ENCODE measurements around the gene DCBLD2.

Gene DCBLD2

DNA sequence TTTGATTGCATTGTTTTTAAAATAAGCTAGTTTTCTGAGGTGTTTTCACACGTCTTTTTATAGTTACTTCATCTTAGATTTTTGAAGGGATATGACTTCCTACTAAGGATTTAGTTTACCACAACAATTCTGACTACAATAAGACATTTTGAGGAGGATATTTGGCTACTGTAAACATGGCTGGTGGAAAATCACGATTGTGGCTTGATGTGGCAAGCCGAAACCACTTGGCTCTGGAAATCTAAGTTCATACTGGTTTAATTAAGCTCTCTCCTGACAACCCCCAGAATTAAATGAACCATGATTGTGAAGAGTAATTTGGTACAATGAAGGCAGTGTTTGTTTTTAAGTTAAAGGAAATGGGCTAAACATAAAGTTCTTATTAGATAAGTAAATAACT is 107.5 kb downstream of the DCBLD2 start:
- no peak for DNase-seq (ENCODE audit: low read depth in 2 of 2)

DNA sequence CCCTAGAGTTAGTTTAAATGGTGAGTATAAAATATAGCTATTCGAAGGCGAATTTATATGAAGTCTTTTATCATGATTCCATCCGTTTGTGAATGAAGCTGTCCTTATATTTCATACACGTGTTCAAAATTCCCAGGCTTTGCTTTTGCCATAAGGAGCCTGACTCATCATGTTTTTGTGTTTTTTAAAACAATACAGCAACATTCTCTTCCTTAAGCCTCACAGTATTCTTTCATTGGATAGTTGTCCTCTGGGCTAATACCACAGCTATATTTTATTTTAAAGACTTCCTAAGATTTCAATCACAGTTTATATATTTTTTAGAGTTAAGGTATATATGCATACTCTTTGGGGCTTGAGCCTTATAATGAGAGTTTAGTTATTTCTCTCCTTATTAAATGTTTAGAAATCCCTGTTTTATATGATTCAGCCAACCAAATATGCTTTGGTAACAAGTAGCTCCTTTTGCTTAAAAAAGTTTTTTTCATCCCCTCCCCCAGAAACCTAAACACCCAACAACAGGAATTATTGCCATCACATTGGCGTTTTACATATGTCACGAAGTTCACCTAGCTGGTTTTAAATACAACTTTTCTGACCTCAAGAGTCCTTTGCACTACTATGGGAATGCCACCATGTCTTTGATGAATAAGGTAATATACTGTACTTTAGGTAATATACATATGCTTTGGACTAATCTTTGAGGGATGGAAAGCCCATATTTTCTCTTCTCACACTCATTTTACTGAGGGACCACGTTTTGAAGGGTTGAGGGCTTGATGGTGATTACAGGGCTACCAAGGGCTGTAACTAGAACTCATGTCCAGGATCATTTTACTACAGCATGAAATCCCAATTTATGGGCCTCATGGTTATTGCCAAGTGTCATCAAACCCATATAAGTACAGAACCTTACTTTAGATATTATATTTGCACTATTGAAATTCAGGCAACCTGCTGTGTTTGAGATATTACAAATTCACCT is 109.9 kb downstream of the DCBLD2 start:
- DNase-seq (ENCODE audit: low read depth in 2 of 2): no peak

DNA sequence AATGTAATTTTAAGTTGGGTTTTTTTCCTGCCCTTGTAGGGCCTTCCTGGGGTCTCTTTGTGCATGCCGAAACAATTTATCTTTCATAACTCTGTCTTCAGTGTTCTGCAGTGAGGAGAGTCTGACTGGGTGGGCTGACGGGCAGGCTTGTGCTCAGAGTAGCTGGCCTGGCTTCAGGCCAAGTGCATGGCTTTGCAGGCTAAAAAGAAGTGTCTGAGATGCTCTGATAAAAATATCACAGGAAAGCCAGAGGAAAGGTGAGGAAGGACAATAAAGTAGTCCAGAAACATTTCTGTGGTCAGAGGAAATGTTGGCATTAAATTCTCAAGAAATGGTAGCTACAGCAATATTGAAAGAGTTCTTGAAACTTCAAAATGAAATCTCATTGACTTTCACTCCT is 112.8 kb downstream of the DCBLD2 start:
- DNase-seq (ENCODE audit: low read depth in 2 of 2): no peak

- DNase-seq (ENCODE audit: low read depth in 2 of 2): no peak
These were observed 114.3 kb downstream of the DCBLD2 start for GRCh38 chr3:98787181-98787580.

- no peak for DNase-seq (ENCODE audit: low read depth in 2 of 2)
These were observed 115.0 kb downstream of the DCBLD2 start for GRCh38 chr3:98786364-98787006.

DNA sequence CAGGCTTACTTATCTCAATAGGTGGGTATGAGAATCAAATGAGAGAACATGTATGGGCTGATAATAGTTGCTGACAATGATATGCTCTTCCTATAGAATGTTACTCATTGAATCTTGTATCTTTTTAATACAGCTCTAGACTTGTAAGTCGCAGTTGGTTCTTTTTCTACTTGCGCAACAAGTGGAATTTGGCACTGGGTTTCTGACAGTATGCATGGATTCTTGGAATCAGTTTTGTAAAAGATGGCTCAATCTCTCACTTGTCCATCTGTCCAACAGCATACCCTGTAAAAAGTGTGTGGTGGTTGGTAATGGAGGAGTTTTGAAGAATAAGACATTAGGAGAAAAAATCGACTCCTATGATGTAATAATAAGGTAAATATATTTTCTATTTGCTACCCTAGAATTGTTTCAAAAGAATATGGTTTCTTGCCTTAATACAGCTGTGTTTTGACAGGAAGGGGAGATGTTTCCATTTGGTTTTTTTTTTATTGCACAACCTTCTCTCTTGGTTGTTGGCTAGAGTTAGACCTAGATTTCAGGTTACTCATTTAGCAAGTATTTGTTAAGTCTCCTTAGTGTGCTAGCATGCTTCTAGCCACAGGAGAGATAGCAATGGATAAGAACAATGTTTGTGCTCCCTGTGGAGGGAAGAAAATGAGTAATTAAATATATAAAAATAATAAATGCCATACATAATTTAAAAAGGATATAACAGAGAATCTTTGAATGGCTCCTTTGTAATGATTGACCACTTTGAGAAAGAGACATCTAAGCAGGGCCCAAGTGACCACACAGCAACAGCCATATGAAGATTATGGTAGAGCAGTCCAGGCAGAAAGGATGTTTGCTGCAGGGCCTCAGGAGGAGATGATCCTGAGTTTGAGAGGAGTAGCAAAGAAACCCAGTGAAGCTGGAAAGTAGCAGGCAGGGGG is 116.6 kb downstream of the DCBLD2 start:
- no peak for DNase-seq (ENCODE audit: low read depth in 2 of 2)

DNA sequence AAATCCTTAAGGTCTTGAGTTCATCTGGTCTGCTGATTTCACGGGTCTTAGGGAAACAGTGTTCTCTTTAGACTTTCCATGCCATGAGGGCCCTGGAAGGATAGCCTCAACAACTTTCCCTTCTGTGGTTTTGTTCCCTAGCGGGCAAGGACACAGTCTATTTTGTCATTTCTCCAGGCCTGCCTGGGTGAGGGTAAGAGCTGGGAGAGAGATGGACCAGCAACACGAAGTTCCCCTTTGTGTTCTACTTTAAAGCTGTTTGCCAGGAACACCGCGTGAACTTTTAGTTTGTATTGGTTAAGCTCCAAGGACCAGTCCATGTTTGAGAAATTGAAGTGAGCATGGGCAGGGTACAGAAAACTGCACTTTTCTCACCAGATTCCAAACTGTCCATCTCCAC is 117.5 kb downstream of the DCBLD2 start:
- DNase-seq (ENCODE audit: low read depth in 2 of 2): no peak

- no peak for DNase-seq (ENCODE audit: low read depth in 2 of 2)
These were observed 118.5 kb downstream of the DCBLD2 start for GRCh38 chr3:98782824-98783500.

DNA sequence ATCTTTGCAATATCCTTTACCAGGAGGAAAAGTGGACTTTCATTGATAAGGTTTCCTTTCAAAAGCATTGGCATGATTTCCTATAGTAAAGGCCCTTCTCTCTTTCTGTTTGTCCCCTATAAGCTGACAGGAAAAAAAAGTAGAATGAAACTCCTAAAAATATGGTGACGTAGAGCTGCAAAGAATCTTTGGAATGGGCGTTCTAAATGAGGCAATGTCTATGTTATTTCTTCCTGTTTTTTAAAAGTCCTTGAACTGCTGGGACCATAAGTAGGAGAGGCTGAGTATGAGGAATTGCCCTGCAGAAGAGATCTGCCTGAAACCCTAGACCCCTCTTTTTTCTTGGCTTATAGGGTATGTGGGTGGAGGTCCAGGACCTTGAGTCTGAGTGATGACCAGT is 121.2 kb downstream of the DCBLD2 start:
- no peak for DNase-seq (ENCODE audit: low read depth in 2 of 2)

GRCh38 chr3:98779541-98780335 is 121.8 kb downstream of the DCBLD2 start:
- no peak for DNase-seq (ENCODE audit: low read depth in 2 of 2)

DNA sequence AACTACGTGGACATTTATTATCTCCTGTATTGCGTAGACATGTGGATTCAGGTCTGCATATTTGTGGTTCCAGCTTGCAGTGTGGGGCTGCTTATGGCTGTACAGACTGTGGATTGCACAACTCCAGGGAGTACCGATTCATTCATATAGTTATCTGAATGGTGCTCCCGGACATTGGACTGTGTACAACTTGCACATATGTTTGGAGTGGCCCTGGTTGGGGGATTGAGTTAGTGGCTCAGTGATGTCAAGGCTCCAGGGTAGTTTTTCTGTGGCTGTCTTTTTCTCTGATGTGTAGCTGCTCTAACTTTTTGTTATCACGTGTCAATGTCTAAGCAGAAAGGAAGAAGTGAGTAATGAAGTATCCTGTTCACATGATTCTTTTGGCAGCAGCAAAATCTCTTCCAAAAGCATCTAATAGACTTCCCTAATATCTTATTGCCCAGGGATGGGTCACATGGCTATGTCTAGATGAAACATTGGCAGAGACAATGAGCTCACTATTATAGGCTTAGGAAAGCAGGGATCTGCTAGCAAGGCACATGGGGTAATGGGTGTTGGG is 122.6 kb downstream of the DCBLD2 start:
- DNase-seq (ENCODE audit: low read depth in 2 of 2): no peak

DNA sequence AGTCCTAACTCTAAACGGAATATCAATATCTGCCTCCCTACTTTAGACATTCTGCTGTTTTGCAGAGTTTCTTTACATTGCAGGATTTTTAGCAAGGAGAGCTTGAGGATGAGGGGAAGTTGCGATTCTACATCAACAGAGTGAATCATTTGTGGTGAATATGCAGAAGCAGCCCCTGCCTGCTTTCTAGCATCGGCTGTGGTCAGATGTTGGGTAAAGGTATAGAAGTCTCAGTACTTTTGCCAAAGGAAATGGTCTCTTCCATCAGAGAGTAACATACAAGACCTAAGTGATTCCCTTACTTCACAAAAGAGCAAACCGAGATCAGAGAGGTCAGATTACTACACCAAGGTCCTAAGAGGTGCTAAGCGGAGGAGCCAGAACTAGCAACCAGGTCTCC is 123.1 kb downstream of the DCBLD2 start:
- no peak for DNase-seq (ENCODE audit: low read depth in 2 of 2)

GRCh38 chr3:98777801-98778220 is 123.7 kb downstream of the DCBLD2 start:
- DNase-seq (ENCODE audit: low read depth in 2 of 2): no peak

DNA sequence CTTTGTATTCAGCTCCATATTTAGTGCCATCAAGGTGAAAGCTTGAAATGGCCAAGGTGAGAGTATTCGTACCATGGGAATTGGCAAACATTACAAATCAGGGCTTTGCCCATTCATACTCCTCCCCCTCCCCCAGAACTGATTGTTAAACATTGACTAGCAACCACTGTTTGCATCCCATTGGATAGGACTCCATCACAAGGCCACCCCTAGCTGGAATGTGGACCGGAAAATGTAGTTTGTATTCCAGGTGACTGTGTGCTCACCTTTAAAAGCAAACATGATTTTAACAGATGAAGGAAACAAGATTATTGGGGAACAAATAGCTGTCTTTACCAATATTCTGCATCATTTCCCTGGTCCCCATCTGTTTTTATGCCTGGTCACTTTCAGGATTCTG is 124.2 kb downstream of the DCBLD2 start:
- no peak for DNase-seq (ENCODE audit: low read depth in 2 of 2)

DNA sequence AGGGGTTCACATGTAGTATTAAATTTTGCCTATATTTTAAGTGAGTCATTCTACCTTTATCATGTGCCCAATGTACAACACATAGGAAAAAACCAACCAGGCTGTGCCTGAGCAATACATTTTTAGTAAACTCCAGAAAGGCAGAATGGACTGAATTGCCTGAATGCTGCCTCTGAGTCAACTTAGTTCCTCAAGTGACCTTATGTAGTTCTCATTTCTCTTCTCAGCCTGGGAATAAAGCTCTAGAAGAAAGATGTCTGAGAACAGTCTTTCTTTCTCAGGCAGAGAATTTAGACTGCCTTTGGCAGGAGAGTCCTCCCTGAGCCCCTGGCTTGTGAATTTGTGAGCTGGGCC is 125.4 kb downstream of the DCBLD2 start:
- no peak for DNase-seq (ENCODE audit: low read depth in 2 of 2)

GRCh38 chr3:98775459-98776139 is 125.9 kb downstream of the DCBLD2 start:
- DNase-seq (ENCODE audit: low read depth in 2 of 2): no peak

GRCh38 chr3:98772022-98772421 is 129.5 kb downstream of the DCBLD2 start:
- no peak for DNase-seq (ENCODE audit: low read depth in 2 of 2)

DNA sequence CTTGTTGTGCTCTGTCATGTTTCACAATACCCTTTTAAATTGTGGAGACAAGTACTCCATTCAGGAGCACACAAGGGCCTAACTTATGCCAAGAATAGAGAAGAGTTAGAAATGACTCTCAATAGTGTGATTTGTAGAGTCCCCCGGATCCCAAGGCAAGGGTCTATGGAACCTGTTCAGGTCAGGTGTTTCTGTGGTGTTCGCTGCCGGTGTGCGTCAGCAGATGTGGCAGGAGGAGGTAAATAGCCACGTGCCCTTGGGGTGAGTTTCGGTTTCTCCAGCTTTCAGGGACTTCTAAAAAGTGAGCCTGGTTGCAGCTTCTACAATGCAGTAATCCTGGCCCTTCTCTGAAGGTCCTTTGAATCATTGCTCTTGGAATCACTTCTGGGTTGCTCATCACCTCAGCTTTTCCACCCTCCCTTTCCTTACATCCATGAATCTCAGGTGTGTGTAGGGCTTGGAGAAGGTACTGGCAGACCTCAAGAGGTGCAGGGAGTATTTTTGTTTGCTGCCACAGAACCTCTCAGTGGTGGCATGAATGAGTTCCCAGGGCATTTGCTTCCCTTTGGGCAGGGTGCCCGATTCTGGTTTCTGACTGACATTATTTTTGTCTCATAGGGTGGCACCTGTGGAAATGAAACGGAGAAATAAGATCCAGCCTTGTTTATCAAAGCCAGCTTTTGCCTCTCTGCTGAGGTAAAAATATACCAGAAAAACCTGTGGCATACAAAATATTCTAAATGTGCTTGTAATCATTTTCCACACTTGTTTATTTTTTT is 131.0 kb downstream of the DCBLD2 start:
- no peak for DNase-seq (ENCODE audit: low read depth in 2 of 2)

DNA sequence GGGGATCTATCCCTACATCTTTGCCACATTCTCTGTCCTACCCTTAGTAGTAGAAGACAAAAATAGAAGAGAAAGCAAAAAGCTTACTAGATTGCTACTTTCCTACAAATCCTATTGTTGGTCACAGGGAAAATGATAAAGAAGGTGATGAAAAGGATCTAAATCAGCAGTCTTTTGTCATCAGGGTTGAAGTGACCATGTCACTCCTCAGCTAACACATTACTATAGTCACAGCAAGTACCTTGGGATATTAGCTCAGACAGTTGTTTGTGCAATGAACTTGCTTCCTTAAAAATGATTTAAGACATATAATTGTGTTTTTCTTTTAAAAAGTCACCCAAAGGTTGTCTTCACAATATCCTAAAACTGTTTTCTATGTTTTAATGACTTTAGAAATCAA is 132.0 kb downstream of the DCBLD2 start:
- no peak for DNase-seq (ENCODE audit: low read depth in 2 of 2)
